ENCODE data around the gene TBC1D22A.

DNA sequence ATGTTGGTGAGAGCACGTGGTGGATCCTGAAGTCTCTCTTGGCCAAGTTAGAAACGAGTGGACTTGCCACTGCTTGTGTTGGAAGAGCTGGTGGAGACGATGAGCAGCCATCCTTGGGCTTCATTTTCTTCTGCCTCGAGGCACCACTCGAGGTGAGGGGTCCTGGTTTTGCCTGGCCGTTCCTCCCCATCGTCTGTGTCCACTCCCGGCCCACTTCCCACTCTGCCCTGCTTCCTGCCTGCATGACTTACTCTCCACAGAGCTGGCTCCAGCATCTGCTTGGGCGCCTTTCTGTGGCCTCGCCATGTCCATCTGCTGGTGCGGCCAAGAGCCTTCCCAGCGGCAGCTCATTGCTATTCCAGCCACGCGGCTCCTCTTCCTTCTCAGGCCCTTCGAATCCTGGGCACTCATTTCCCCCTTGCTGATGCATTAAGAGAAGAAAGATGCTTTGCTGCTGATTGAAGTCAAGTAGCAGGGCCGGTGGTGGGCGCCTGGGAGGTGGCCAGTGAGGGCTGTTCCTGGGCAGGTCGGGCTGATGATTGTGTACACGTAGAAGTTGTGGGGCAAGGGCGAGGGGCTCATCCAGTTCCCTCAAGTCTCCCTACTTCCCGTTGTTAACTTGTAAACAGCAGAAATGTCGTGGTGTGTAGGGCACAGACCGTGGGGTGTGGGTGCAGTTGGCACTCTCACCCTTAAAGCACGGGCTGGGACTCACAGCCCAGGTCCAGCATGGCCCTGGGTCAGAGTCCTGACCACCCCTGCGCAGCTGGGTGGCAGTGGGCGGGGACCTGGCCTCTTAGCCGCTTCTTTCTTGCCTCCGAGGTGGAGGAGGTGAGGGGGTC is 292.0 kb downstream of the TBC1D22A start:
- TF ChIP-seq, protein P1, sequence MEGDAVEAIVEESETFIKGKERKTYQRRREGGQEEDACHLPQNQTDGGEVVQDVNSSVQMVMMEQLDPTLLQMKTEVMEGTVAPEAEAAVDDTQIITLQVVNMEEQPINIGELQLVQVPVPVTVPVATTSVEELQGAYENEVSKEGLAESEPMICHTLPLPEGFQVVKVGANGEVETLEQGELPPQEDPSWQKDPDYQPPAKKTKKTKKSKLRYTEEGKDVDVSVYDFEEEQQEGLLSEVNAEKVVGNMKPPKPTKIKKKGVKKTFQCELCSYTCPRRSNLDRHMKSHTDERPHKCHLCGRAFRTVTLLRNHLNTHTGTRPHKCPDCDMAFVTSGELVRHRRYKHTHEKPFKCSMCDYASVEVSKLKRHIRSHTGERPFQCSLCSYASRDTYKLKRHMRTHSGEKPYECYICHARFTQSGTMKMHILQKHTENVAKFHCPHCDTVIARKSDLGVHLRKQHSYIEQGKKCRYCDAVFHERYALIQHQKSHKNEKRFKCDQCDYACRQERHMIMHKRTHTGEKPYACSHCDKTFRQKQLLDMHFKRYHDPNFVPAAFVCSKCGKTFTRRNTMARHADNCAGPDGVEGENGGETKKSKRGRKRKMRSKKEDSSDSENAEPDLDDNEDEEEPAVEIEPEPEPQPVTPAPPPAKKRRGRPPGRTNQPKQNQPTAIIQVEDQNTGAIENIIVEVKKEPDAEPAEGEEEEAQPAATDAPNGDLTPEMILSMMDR (IDR thresholded peaks at IDR 0.05), result no peak
- TF ChIP-seq EZH2 (IDR thresholded peaks at IDR 0.05) (no peak), EZH2phosphoT487 (IDR thresholded peaks at IDR 0.05) (no peak)

Data from neural progenitor cell (in vitro differentiated cells).